Parathyroid adenoma (tissue), 2 donors: Measurements from ENCODE around the gene KCTD20.

Experiments used
- H2AFZ ChIP-seq: fragments of 300-600 bp; sonication (generic); one replicate; pipeline ENCODE4 v1.7.0; 2017; ENCODE audit warnings: antibody characterized with exemption, mild to moderate bottlenecking
- H3K27ac ChIP-seq: fragments of 300-600 bp; sonication (generic); one replicate; pipeline ENCODE4 v1.7.0; 2017
- H3K27me3 ChIP-seq: fragments of 300-600 bp; sonication (generic); one replicate; pipeline ENCODE4 v1.7.0; 2017; ENCODE audit warnings: low read length; ENCODE audit not compliant: control insufficient read depth, insufficient read depth
- H3K36me3 ChIP-seq: fragments of 300-600 bp; sonication (generic); one replicate; pipeline ENCODE4 v1.7.0; 2017; ENCODE audit warnings: low read length; ENCODE audit not compliant: control insufficient read depth, insufficient read depth
- H3K4me1 ChIP-seq: fragments of 300-600 bp; sonication (generic); one replicate; pipeline ENCODE4 v1.7.0; 2017; ENCODE audit warnings: control low read depth
- H3K4me2 ChIP-seq: fragments of 300-600 bp; sonication (generic); one replicate; pipeline ENCODE4 v1.7.0; 2017; ENCODE audit warnings: low read length
- H3K4me3 ChIP-seq: fragments of 300-600 bp; sonication (generic); one replicate; pipeline ENCODE4 v1.7.0; 2017; ENCODE audit warnings: low read depth, low read length
- H3K79me2 ChIP-seq: fragments of 300-600 bp; sonication (generic); one replicate; pipeline ENCODE4 v1.7.0; 2017; ENCODE audit warnings: control low read depth
- H3K9ac ChIP-seq: fragments of 300-600 bp; sonication (generic); one replicate; pipeline ENCODE4 v1.7.0; 2017; ENCODE audit warnings: mild to moderate bottlenecking
- H3K9me3 ChIP-seq: fragments of 300-600 bp; sonication (generic); one replicate; pipeline ENCODE4 v1.7.0; 2017; ENCODE audit warnings: low read length; ENCODE audit not compliant: control insufficient read depth
- CTCF ChIP-seq: fragments of 300-600 bp; sonication (generic); IDR thresholded peaks from one replicate; pipeline ENCODE4 v1.7.0; 2017; ENCODE audit warnings: antibody characterized with exemption, mild to moderate bottlenecking
- donor health status: primary hyperparathyroidism.

KCTD20 gene

DNA sequence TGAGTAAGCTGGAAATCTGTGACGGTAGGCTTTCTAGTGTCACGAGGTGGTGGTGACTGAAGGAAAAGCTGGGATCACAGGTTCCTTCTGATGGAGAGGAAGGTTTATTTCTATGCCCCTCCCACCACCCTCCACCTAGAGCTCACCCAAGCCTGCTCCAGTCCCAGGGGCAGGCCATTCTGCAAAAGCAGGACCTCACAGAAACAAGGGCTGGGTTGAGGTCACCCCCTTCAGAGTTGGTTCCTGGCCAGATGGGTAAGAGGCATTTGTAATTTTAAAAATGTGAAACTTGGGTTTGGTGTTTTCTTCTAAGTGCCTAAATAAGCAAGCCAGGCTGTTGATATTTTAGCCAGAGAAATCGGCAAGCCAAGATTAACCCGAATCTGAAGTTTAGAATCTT, 46.6 kb downstream of the KCTD20 start:
- H3K4me2 ChIP-seq, result no peak overlapping the region
- no peaks in the 10 kb centered on the region for H3K9me3 ChIP-seq
- H3K36me3 ChIP-seq, result peaks cover 4% of the 10 kb centered on the region
- H3K79me2 ChIP-seq, result no peaks in the 10 kb centered on the region
- no peak for TF ChIP-seq CTCF
- H3K27ac ChIP-seq, result no peak overlapping the region
- no peak overlapping the region for H2AFZ ChIP-seq
- H3K4me3 ChIP-seq, result no peak overlapping the region
- H3K4me1 ChIP-seq, result peaks cover 8% of the 10 kb centered on the region
- no peak overlapping the region for H3K9ac ChIP-seq
- H3K27me3 ChIP-seq, result no peaks in the 10 kb centered on the region

DNA sequence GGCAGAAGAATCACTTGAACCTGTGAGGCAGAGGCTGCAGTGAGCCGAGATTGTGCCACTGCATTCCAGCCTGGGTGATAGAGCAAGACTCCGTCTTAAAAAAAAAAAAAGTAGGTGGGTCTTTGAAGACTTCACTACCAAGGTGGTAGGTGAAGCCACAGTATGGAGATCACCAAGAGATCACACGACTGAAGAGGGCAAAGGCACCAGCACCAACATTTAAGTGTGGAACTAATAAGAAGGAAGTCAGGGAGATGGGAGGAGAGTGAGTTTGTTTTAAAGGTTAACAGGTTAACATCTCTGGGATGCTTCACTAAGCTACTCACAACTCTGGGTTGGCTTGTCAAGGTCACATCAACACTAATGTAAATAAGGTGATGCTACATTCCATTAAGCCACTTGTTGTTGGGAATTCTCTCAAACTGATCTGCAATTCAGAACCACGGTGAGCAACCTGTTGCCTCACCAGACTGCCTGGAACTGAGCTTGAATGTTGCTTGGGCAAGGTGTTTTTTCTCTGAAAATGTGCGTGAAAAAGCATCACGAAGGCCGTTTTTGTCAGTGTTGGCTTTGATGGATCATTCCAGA, 48.7 kb downstream of the KCTD20 start:
- H3K9ac ChIP-seq, result no peak overlapping the region
- no peak overlapping the region for H3K4me3 ChIP-seq
- H3K9me3 ChIP-seq, result no peaks in the 10 kb centered on the region
- peaks cover 4% of the 10 kb centered on the region for H3K36me3 ChIP-seq
- H3K4me1 ChIP-seq, result peaks cover 8% of the 10 kb centered on the region
- no peak for TF ChIP-seq CTCF
- H2AFZ ChIP-seq, result no peak overlapping the region
- no peak overlapping the region for H3K27ac ChIP-seq
- H3K27me3 ChIP-seq, result no peaks in the 10 kb centered on the region
- no peak overlapping the region for H3K4me2 ChIP-seq
- no peaks in the 10 kb centered on the region for H3K79me2 ChIP-seq

- no peaks in the 10 kb centered on the region for H3K9me3 ChIP-seq
- peaks cover 4% of the 10 kb centered on the region for H3K36me3 ChIP-seq
- no peak overlapping the region for H2AFZ ChIP-seq
- H3K4me3 ChIP-seq, result no peak overlapping the region
- H3K79me2 ChIP-seq, result no peaks in the 10 kb centered on the region
- no peak overlapping the region for H3K4me2 ChIP-seq
- peaks cover 8% of the 10 kb centered on the region for H3K4me1 ChIP-seq
- H3K27me3 ChIP-seq, result no peaks in the 10 kb centered on the region
- H3K27ac ChIP-seq, result no peak overlapping the region
- H3K9ac ChIP-seq, result no peak overlapping the region
- TF ChIP-seq CTCF, result no peak
Observed at GRCh38 chr6:36492092-36492491, 49.3 kb downstream of the KCTD20 start.

- H3K27me3 ChIP-seq, result no peaks in the 10 kb centered on the region
- no peaks in the 10 kb centered on the region for H3K9me3 ChIP-seq
- H3K9ac ChIP-seq, result no peak overlapping the region
- no peak overlapping the region for H3K4me3 ChIP-seq
- H2AFZ ChIP-seq, result no peak overlapping the region
- H3K4me2 ChIP-seq, result no peak overlapping the region
- no peak for TF ChIP-seq CTCF
- no peaks in the 10 kb centered on the region for H3K79me2 ChIP-seq
- peaks cover 4% of the 10 kb centered on the region for H3K36me3 ChIP-seq
- peaks cover 8% of the 10 kb centered on the region for H3K4me1 ChIP-seq
- H3K27ac ChIP-seq, result no peak overlapping the region
Observed at GRCh38 chr6:36492621-36493020, 49.8 kb downstream of the KCTD20 start.

- Histone ChIP-seq H3K4me3 (no peak overlapping the region), H3K27ac (no peak overlapping the region), H3K36me3 (peaks cover 4% of the 10 kb centered on the region), H3K4me2 (no peak overlapping the region), H3K9ac (no peak overlapping the region), H3K27me3 (no peaks in the 10 kb centered on the region), H3K79me2 (no peaks in the 10 kb centered on the region), H3K9me3 (no peaks in the 10 kb centered on the region), H3K4me1 (peaks cover 2% of the 10 kb centered on the region), H2AFZ (no peak overlapping the region)
- no peak for TF ChIP-seq CTCF
Observed at GRCh38 chr6:36493319-36493718, 50.5 kb downstream of the KCTD20 start.
